ENCODE results near the gene PLPPR3. TPM values are rescaled to one million over a fixed set of nuclear protein-coding genes. Genes with fewer than 3 reads are reported as not detected.

The PLPPR3 gene
- total RNA-seq, 4 donors from 2014 or later = not detected

DNA sequence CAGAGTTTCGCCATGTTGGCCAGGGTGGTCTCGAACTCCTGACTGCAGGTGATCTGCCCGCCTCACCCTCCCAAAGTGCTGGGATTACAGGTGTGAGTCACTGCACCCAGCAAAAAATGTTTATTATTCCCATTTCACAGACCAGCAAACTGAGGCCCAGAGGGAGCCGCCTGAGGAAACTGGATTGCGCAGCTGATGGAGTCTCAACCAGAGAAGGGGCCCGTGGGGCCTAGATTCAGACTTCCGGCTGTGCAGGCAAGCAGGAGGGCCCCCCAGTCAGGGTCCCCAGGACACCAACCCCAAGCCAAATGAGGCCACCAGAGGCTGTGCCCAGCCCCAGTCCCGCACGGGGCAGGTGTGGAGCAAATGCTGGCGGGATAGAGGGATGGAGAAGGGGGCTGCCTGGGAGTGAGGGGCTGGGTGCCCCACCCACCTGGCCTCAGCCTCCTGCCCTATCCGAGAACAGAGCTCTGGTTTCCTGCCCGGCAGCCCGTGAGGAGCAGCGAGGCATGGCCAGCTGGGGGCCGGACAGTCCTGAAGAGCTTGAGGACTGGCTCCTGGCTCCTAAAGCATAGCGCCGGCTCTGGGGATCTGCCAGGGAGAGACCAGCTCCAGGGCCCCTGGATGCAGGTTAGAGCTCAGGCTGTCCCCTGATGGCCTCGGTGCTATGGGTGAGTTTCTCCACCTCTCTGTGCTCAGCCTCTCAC, 48.9 kb downstream of the PLPPR3 start:
- Histone ChIP-seq H3K4me1 (peaks cover 0 to 16% (median 0%) of the 10 kb centered on the region in 3 donors), H3K27ac (no peak overlapping the region), H3K9me3 (no peaks in the 10 kb centered on the region), H3K27me3 (peaks cover 0 to 5% (median 0%) of the 10 kb centered on the region in 4 donors), H3K4me3 (no peak overlapping the region), H3K36me3 (no peaks in the 10 kb centered on the region)
- WGBS, 2 donors = 63 to 86% methylated on average over 1 to 11 of the region's 18 CpGs
- no peak for TF ChIP-seq POLR2A (IDR thresholded peaks at IDR 0.05)
- intact Hi-C loops (cut with DNase I) = loop anchor here (5.0 to 10.0 kb wide), 2 partner anchors 82 to 149 kb away; partner anchors contain the start of genes CFD and ELANE
- DNase-seq = no peak

- intact Hi-C loops (cut with DNase I) = loop anchor here (5.0 to 10.0 kb wide), 2 partner anchors 83 to 150 kb away; partner anchors contain the start of genes CFD and ELANE
- no peaks in the 10 kb centered on the region for H3K36me3 ChIP-seq
- peaks cover 0 to 16% (median 0%) of the 10 kb centered on the region in 3 donors for H3K4me1 ChIP-seq
- no peak overlapping the region for H3K4me3 ChIP-seq
- DNase-seq = no peak
- H3K9me3 ChIP-seq = no peaks in the 10 kb centered on the region
- no peak overlapping the region for H3K27ac ChIP-seq
- TF ChIP-seq CTCF (IDR thresholded peaks at IDR 0.05) = no peak
- TF ChIP-seq POLR2A (IDR thresholded peaks at IDR 0.05) = no peak
- WGBS, 2 donors = 79 to 100% methylated on average over 1 to 5 of the region's 5 CpGs
- peaks cover 0 to 9% (median 0%) of the 10 kb centered on the region in 4 donors for H3K27me3 ChIP-seq
Measured at GRCh38 chr19:772063-772462, 49.7 kb downstream of the PLPPR3 start.

GRCh38 chr19:771332-771785, 50.4 kb downstream of the PLPPR3 start:
- Histone ChIP-seq H3K4me3 (no peak overlapping the region), H3K27me3 (peaks cover 0 to 9% (median 0%) of the 10 kb centered on the region in 4 donors), H3K36me3 (no peaks in the 10 kb centered on the region), H3K27ac (no peak overlapping the region), H3K4me1 (peaks cover 0 to 16% (median 0%) of the 10 kb centered on the region in 3 donors), H3K9me3 (no peaks in the 10 kb centered on the region)
- TF ChIP-seq POLR2A (IDR thresholded peaks at IDR 0.05) (no peak), CTCF (IDR thresholded peaks at IDR 0.05) (peak; percentile 19 to 58 (median 46))
- intact Hi-C loops (cut with DNase I) = loop anchor here (5.0 to 10.0 kb wide), 2 partner anchors 83 to 151 kb away; partner anchors contain the start of genes CFD and ELANE
- WGBS, 2 donors = 7 to 11% methylated on average over 6 of the region's 6 CpGs
- no peak for DNase-seq

GRCh38 chr19:769616-770015, 52.1 kb downstream of the PLPPR3 start:
- Histone ChIP-seq H3K4me3 (no peak overlapping the region), H3K4me1 (peaks cover 0 to 16% (median 0%) of the 10 kb centered on the region in 3 donors), H3K9me3 (no peaks in the 10 kb centered on the region), H3K27ac (no peak overlapping the region), H3K27me3 (peaks cover 0 to 9% (median 0%) of the 10 kb centered on the region in 4 donors), H3K36me3 (no peaks in the 10 kb centered on the region)
- intact Hi-C loops (cut with DNase I) = loop anchor here (5.0 to 10.0 kb wide), 3 partner anchors 85 to 205 kb away; partner anchors contain the start of genes CFD and ELANE
- no peak for DNase-seq
- TF ChIP-seq CTCF (IDR thresholded peaks at IDR 0.05) = no peak
- TF ChIP-seq POLR2A (IDR thresholded peaks at IDR 0.05) = no peak
- 71 to 77% methylated on average over 2 to 3 of the region's 6 CpGs for WGBS, 2 donors

- peak overlapping the region in 1 of 4 donors; percentile 17 for H3K27ac ChIP-seq
- H3K27me3 ChIP-seq = peaks cover 0 to 15% (median 0%) of the 10 kb centered on the region in 4 donors
- peaks cover 0 to 16% (median 0%) of the 10 kb centered on the region in 3 donors for H3K4me1 ChIP-seq
- WGBS, 2 donors = 47 to 60% methylated on average over 11 to 14 of the region's 14 CpGs
- intact Hi-C loops (cut with DNase I) = loop anchor here (10.0 kb wide), 1 partner anchor 206 kb away; no protein-coding TSS in a partner anchor
- no peaks in the 10 kb centered on the region for H3K9me3 ChIP-seq
- no peak overlapping the region for H3K4me3 ChIP-seq
- TF ChIP-seq POLR2A (IDR thresholded peaks at IDR 0.05) (no peak), CTCF (IDR thresholded peaks at IDR 0.05) (no peak)
- H3K36me3 ChIP-seq = no peaks in the 10 kb centered on the region
- DNase-seq = no peak
Measured at GRCh38 chr19:768424-768823, 53.3 kb downstream of the PLPPR3 start.

All from esophagus squamous epithelium (tissue), 5 donors.